HG03558 (cell line): ENCODE data around the gene SAMD7.

Source experiments
- ATAC-seq: cut with Tn5 transposase; IDR thresholded peaks from one replicate; pipeline ENCODE4 v1.9.1; 2021; ENCODE audit warnings: moderate number of reproducible peaks; ENCODE audit not compliant: unreplicated experiment; ENCODE audit errors: extremely low read depth

The SAMD7 gene

DNA sequence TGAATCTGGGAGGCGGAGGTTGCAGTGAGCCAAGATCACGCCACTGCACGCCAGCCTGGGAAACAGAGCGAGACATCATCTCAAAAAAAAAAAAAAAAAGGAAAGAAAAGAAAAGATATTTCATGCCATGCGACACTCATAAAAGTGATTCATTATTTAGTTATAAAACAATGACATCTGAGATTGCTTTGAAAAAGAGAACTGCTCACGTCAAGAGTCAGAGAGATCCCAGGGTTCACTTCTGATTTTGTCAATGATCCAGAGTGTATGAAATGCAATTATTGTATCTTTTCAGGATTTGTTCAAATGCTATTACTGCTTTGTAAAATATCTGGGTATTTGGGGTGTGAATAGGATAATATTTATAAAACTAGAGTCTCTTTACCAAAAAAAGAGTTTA, 6.0 kb upstream of the SAMD7 start:
- ATAC-seq = no peak

DNA sequence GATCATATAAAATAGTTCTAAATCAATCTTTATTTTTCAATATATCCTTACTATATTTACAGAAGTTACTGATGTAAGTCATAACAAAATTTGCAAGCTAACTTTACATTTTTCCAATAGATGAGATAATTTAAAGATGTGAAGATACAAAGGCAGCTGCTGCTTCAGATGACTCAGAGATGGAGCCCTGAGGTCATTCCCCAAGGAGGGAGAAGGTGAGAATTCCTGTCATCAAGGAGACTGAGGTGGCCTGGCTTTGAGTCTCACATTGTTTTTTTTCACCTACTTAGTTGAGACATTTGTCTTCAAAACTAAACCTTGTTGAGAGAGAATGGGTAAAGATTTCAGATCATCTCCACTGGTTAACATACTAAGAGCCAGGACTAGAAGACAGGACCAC, 3.9 kb upstream of the SAMD7 start:
- ATAC-seq = no peak

DNA sequence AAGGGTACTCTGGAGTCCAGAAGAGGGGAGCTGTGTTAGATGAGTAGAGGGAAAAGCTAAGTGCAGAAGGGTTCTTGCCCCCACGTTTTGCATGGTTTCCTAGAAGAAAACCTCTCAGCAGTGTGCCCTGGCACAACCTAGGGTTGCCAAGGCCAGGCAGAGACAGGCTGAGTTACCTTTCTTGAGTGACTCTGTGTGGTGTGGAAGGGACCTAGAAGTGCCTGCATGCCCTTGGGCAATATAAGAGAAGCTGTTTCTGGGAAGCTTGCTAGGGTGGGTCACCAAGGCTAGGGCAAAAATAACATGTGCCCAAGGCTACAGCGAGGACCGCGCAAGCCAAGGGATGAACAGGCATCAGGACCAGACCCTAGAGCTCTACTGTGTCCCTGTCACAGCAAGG, 3.4 kb upstream of the SAMD7 start:
- no peak for ATAC-seq

DNA sequence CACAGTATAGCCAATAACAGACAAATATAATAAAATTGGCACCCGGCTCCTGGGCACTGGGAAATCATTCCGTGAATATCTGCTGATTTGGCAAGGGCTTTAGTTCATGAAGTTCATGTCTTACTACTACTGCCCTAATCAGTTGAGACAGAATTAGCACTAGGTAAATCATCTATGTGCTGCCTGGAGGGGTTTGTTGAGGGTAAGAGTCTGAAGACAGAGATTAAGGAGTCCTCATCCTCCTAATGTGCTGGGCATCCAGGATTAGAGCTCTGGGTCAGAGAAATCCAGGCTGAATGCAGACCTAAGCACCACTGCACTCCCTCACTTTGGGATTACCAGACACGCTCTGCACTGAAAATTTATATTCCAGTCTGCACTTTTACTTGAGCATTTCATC, 2.0 kb downstream of the SAMD7 start:
- no peak for ATAC-seq

DNA sequence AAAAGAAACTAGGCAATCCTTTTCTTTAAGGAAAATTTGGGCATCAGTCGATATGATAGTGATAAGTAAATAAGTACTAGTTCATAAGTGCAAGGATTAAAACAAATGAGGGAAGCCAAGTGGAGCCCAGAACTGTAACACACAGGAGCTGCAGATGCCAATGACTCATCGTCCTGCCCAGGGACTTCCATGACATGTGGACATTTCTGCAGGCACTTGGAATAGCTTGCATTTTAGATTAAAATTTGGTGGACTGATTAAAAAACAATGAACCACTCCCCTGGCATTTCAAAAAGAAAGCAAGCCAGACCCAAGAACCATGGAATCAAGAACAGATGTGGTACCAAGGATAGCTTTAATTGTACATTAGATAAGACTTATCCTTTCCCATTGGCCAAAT, 2.9 kb downstream of the SAMD7 start:
- no peak for ATAC-seq

DNA sequence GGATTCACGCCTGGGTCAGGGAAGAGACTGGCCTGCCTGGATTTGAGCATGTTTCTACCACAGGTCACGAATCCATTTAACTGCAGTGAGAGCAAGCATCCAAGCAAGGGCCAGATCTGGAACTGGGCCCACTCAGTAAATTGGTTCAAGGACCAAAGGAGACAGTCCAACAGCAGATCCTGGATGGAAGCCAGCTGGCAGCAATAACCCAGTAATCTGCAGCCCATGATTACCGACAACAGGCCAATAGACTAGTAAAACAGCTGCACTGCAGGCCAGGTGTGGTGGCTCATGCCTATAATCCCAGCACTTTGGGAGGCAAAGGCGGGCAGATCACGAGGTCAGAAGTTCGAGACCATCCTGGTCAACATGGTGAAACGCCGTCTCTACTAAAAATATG, 11.8 kb downstream of the SAMD7 start:
- ATAC-seq = no peak

DNA sequence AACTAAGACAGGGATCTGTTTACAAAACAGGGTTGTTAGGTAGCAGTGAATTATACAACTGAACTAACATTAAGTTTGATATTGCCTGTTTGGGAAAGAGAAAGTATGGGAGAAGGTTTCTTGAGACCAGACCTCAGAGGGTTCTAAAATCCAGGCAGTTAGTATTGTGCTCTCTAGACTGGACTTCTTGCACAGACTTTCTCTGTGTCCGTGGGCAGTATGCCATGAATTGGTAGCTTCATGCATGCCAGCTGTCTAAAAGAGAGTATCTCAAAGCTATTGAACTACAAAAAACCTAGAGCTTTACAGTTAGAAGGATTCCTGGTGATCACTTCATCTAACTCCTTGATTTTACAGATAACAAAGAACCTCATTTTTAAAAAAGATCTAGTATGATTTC, 12.5 kb downstream of the SAMD7 start:
- ATAC-seq = no peak

DNA sequence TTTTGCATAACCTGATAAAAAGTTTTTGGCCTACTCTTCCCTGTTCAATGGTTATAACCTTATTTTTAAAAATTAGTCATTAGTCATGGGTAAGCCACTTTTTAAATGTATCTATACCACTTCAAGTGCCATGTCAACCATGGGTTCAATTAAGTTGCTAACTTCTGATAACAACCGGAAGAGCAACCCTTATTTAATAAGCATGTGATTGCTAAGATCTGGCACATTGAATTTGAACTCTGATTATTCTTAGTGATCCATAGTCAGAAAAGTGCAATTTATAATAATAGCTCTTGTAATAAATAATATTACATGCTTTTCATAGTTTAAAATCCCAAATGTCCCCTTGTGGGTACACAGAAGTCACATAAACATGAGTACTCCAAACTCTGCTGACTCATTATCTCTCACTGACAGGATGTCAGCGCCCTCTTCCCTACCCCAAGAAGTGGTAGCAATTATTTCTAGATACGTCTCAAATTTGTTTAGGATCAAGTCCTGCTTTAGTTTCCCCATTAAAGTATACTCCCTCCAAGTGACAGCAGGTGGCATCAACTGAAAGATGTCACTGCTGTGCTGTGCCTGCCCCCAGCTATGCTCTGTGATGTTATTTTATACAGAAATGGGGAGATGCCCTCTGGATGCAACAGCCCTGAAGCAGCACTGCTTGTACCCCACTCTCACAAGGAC, 18.6 kb downstream of the SAMD7 start:
- no peak for ATAC-seq

DNA sequence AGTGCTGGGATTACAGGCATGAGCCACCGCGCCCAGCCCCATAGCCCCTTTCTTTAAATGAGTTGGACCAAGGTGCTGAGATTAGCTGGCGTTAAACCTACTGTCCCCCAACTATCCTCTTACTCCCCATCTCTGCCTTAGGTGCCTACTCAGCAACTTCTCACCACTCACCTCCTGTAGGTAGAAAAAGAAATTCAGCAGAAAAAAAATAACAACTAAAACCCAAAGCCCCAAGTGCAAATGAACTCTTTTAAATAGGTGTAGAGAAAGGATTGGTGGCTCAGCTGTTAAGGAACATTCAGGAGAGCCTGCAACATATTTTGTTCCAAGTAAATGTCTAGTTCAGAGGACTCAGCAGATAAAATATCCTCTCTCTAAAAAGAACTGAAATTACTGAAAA, 19.5 kb downstream of the SAMD7 start:
- ATAC-seq = no peak

DNA sequence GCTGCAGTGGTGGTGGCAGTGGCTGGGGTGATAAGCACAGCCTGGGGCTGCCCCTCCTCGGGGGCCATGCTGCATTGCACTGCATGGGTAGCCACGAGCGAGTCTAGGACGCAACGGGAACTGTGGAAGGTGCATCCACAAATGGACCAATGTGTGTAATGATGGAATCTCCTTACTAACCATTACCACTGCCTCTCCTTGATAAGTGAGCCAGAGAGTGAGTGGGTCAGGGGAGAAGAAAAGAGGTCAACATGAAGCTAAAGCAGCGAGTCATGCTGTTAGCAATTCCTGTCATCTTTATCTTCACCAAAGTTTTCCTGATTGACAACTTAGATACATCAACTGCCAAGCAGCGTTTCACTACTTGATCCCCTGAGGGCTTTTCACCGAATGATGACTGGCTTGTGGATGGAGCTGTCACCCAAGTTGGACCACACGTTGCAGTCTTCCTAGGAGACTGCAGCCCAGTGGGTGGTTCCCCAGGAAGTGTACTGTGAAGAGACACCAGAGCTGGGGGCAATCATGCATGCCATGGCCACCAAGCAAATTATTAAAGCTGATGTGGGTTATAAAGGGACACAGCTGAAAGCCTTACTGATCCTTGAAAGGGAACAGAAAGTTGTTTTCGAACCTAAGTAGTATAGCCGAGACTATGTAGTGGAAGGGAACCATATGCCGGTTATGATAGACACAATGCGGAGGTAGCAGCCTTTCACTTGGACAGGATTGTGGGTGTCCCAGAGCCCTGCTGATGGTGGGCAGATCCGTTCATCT, 20.6 kb downstream of the SAMD7 start:
- ATAC-seq = peak; percentile 90

DNA sequence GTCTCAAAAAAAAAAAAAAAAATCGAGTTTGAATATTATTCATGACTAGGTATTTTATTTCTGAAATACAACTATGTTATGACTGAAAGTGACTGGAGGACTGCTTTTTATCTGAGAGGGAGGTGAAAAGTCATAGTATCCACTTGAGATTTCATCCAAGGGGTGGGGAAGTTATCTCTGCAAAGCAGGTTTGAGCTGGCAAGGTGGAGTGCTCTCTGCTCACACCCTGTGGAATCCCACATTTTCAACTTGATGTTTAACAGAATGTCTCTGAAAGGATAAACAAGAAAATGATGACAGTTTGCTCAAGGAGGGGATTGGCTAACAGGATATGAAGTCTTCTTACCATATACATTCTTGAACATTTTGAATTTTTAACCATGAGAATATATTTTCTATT, 27.9 kb downstream of the SAMD7 start:
- no peak for ATAC-seq

DNA sequence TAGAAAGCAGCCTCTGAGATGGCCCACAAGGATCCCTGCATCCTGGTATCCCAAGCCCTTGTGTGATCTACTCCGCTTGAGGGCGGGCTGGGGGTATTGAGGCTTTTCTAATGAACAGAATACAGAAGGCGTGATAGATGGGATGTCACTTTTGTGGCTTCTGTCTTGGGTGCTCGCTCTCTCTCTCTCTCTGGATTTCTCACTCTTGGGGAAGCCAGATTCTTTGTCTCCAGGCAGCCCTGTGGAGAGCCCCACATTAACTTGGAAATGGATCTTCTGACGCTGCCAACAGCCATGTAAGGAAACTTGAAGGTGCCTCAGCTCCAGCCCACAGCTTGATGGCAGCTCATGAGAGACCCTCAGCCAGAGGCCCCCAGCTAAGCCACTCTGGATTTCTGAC, 28.4 kb downstream of the SAMD7 start:
- ATAC-seq = no peak

DNA sequence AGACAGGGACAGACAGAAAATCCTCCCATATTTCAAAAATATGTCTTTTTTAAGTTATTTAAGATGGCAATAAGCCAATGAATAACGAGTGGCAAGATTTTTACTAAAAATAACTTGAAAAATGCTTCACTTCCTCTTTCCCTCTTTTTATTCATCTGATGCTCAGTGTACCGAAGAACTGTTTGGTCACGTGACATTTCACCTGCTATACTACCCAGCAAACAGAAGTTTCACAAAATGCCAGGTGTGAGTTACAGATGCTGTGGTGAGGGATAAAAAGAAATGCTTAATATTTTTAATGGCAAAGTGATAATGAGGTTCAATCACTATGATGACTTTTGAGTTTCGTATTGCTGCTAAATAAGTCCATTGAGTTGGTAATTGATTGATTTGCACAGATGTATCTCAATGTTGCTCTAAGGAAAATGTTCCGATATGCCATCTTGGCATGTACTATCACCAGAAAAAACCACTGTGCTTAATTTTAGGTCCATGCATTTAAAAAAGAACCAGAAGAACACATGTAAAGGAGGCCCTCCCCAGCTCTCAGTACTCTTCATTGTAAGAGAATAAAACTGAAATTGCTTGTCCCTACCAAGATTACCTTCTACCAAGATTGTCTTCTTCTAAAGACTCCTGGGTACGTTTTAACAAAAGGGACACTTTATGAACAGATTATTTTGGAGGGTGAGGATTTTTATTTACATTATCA, 29.3 kb downstream of the SAMD7 start:
- ATAC-seq = peak; percentile 51

DNA sequence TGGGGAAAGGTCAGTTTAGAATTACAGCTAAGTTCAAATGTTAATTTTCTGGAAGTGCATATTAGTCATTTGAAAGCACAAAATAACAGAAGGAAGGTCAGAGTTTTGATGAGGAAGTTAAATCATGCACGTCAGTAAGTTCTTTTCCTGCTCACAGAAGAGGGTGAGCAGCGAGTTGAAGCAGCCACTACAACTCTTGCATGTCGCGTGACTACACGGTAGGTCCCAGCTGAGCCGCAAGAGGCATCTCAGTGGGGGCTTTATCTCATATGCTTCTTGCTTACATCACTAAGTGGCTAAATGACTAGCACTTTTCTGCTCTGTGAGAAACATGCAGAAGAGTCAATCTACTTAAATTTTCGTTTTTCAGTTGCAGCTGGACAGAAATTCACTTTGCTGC, 33.9 kb downstream of the SAMD7 start:
- ATAC-seq = peak; percentile 80

DNA sequence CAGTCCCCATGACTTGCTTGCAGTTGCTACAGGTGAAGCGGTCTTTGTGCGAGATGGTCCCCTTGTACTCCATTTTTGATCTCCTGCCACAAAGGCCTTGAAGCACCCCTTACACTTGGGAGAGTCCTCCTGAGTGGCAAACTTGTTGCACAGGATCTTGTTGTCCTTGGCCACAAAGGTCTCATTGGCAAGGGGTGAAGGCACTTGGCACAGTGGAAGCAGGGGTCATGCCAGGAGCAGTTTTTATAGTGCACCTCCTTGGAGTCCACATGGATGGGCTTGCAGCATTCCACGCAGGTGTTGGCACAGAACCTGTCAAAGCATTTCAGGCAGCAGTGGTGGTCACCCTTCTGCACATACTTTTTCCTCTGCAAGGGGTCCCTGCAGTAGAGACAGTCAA, 35.0 kb downstream of the SAMD7 start:
- ATAC-seq = no peak

DNA sequence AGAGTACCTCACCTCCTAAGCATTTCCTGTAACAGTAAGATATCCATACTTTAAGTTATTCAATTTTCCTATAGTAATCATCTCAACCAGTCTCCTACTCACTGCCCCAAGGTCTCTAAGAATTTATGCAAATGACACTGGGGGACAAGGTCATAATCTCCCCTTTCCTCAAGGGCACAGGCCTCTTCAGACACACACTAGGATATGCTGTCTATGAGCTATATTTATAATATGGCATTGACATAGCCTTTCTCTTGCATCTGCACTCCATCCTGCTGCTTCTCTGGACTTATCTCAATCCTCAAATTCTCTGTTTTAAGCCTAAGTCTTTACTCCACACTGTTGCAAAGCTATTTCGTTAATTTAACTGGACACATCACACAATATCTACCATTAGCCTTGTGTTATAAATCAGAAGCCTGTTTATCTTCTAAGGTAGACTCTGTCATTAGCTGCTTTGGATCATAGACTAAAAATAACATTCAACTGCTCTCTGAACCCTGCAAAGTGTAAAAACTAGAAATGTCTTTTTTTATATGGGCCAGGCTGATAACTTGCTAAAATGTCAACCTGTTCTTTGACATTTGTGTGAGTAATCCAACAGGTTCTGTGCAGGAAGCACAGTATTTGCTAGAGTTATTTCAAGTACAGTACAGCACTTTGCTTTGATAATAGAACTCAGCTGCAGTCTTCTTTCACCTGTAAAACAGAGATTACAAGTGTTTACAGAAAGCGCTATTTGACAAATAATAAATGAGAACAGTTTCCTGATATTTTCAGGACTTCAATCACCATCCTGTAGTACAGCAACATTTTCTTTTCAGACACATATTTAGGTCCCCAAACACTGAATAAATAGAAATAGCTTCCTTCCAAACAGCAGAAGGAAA, 37.4 kb downstream of the SAMD7 start:
- ATAC-seq = no peak

DNA sequence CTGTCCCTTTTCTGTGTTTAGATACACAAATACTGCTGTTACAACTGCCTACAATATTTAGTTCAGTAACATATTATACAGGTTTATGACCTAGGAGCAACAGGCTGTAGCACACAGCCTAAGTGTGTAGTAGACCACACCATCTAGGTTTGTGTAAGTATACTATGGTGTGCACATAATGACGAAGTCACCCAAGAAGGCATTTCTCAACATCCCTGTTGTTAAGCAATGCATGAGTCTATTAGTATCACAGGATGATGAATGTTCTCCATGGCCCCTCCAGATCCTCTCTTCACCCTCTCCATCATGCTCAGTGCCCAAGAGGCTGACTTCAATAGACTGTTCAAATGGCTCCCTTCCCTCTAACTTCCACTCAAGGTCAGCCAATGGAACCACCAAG, 40.7 kb downstream of the SAMD7 start:
- ATAC-seq = no peak

DNA sequence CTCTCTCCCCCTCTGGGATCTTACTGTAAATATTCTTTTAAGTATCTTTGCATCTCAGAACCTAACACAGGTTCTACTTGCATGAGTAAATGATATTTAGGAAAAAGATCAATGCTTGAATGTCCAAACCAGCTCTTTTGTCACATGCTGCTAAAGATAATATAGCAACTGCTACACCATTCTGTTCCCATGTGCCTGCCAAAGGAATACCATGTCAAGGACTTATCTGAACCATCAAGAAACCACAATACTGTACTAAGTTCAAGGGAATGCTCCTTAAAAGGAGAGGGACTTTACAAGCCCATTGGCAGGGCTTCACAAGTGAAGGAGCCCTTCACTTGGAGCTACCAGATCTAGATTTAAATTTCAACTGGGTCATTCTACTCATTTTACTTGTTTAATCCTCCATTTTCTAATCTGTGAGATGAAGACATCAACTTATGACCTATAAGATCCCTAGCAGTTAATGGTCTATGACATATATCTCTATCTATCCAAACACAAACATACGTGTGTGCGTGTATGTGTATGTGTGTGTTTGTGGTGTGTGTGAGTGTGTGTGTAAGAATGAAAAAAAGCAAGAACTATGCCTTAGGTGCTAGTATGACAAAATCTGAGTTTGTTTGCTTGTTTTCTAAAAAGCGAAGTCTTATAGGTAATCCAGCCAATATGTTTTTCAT, 42.2 kb downstream of the SAMD7 start:
- ATAC-seq = peak; percentile 10

DNA sequence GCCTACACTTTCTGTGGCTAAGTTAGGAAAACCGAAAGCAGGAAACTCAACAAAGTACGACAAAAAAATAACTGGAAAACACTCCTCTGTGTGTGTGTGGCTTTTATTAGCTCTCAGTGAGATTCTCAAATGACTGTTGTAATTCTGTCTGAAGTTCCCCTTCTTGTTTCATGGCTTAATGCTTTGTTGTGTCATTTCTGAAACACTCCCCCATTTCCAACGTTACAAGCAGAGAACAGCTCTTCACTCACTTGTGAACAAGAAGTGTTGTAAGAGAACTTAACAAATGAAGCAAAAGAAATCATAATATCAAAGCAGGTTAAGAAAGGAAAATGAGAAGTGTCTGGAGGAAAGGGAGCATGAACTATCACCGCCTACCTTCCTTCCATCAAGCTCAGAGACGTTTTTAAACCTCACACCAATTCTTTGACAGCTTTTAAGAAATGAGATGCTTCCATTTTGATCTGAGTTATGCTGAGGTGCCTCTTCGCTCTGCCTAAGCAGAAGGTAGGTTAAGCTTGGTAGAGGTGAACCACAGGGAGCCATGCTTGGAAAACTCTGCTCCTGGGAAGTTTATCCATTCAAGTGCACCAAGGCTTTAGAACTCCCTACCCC, 42.9 kb downstream of the SAMD7 start:
- peak; percentile 83 for ATAC-seq
